HL-60 (cell line): ENCODE data around the gene YY1.
"Not testable (repeated sequence)": the region's sequence is repeated elsewhere in the genome, so short reads cannot be mapped to it uniquely, and the experiment has no call there.

Experiments
- DNase-seq, 2 experiments: peaks; one replicate each; pipeline ENCODE4 v3.0.0-alpha.2; 2010 to 2020; ENCODE audit warnings: low read depth in 1 of 2, low spot score in 1 of 2
- H3K27ac ChIP-seq: fragments of 250-450 bp; sonication (Bioruptor Pico); replicated peaks from 2 replicates; pipeline ENCODE4 v1.5.1; 2020; ENCODE audit warnings: mild to moderate bottlenecking, moderate library complexity
- H3K27me3 ChIP-seq: fragments of 250-450 bp; sonication (Bioruptor Pico); 2 replicates; pipeline ENCODE4 v1.5.1; 2021; ENCODE audit warnings: mild to moderate bottlenecking, moderate library complexity; ENCODE audit not compliant: insufficient read depth, poor library complexity, severe bottlenecking
- H3K4me3 ChIP-seq: replicated peaks from 2 replicates; pipeline ENCODE4 v1.5.1; 2011; ENCODE audit warnings: mild to moderate bottlenecking, control low read depth, low read length; ENCODE audit not compliant: insufficient read depth
- CTCF ChIP-seq: IDR thresholded peaks from one replicate; pipeline ENCODE4 v1.5.1; 2011; ENCODE audit warnings: low read length, control low read depth, inconsistent platforms; ENCODE audit not compliant: insufficient read depth
- GABPA ChIP-seq: IDR thresholded peaks from 2 replicates; pipeline ENCODE4 v1.6.1; 2012; ENCODE audit warnings: low read depth
- POLR2AphosphoS5 ChIP-seq: IDR thresholded peaks from 2 replicates; pipeline ENCODE4 v1.6.1; 2012; ENCODE audit warnings: low read depth
- REST ChIP-seq: IDR thresholded peaks from 2 replicates; pipeline ENCODE4 v1.6.1; 2012; ENCODE audit warnings: low read depth; ENCODE audit not compliant: insufficient replicate concordance
- SPI1 ChIP-seq: IDR thresholded peaks from 2 replicates; pipeline ENCODE4 v1.6.1; 2012; ENCODE audit warnings: low read depth, mild to moderate bottlenecking, borderline replicate concordance

Gene YY1

GRCh38 chr14:100287202-100287997 lies 48.5 kb downstream of the YY1 start:
- H3K4me3 ChIP-seq: no peak overlapping the region
- TF ChIP-seq REST (no peak), CTCF (no peak), SPI1 (no peak), GABPA (no peak), POLR2AphosphoS5 (no peak)
- DNase-seq: no peak
- H3K27ac ChIP-seq: no peak overlapping the region
- no peaks in the 10 kb centered on the region for H3K27me3 ChIP-seq

GRCh38 chr14:100287998-100288295 lies 49.0 kb downstream of the YY1 start:
- H3K27ac ChIP-seq, H3K27me3 ChIP-seq, DNase-seq, H3K4me3 ChIP-seq: not testable (repeated sequence)

DNA sequence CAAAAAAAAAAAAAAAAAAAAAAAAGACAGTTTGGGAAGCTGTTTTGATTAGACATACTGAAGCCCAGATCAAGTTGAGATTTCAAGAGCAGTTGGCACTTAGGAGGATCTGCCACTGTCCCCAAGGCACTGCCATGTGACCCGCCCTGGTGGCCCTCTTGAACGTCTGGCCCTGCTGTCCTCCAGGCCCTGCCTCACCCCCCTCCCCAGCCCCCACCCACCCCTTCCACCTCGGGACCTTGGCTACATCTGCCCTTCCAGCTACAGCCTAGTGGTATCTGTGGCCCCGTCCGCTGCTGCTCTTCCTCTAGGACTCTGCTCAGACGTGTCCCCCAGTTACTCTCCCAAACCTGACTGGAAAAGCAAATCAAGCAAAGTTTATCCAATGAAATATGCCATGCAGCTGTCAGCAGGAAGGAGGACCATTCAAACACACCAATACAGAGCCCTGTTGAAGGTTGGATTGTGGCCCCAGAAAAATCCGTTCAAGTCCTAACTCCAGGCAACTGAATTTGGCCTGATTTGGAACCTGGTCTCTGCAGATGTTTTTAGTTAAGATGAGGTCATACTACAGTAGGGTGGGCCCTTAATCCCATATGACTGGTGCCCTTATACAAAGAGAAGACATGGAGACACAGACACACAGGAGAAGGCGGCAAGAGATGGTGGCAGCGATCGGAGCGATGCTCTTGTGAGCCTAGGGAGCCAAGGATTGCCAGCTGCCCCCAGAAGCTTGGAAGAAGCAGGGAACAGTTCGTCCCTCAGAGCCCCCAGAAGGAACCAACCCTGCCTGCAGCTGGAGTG lies 49.6 kb downstream of the YY1 start:
- Histone ChIP-seq H3K4me3 (no peak overlapping the region), H3K27ac (no peak overlapping the region), H3K27me3 (no peaks in the 10 kb centered on the region)
- no peak for TF ChIP-seq CTCF
- TF ChIP-seq SPI1: no peak
- TF ChIP-seq REST: no peak
- no peak for TF ChIP-seq GABPA
- no peak for TF ChIP-seq POLR2AphosphoS5
- no peak for DNase-seq

DNA sequence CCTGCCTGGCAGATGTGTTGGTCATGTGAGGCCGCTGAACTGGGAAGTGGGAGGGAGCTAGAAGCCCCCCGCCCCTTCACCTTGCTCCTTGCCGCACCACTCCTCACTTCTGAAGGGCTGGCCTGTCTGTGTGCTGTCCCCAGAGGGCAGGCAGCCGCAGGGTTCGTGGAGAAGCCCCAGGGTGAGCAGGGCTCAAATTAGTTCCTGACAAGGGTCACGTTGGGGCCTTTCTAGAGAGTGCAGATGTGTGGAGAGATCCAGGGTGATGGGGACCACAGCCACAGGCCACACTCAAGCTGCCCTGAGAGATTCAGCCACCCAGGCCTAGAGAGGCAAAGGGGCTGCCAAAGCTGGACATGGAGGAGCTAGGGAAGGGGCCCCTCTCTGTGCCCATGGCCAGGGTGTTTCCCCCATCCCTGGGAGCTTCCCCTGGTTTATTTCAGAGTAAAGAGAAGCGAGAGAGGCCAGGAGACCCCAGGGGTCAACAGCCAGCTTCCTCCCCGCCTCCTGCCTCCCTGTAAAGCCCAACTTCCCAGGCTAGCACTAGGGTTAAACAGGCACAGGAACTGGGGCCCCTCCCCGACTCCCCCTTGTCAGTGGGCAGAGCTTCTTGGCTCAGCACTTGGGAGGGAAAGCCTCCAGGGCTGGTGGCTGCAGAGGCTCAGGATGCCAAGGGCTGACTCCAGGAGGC lies 51.1 kb downstream of the YY1 start:
- no peak for DNase-seq
- TF ChIP-seq SPI1 (no peak), CTCF (no peak), POLR2AphosphoS5 (no peak), REST (no peak), GABPA (no peak)
- H3K27me3 ChIP-seq: no peaks in the 10 kb centered on the region
- H3K4me3 ChIP-seq: no peak overlapping the region
- H3K27ac ChIP-seq: no peak overlapping the region
